HepG2 (cell line): ENCODE results near the gene SHROOM1. TPM values are rescaled to one million over a fixed set of nuclear protein-coding genes. Genes with fewer than 3 reads are reported as not detected.

Experiments
- ASH2L ChIP-seq: fragments of 300-600, 200-600 bp; sonication (generic); IDR thresholded peaks from 2 replicates; pipeline ENCODE4 v1.7.0; 2017; ENCODE audit warnings: low read depth, mild to moderate bottlenecking, moderate library complexity, mixed read lengths, low read length; ENCODE audit not compliant: insufficient read length
- ATF7 ChIP-seq, 2 experiments: fragments of 450-650 bp in 1 of 2; sonication (generic) in 1 of 2; formaldehyde crosslinking in 1 of 2; IDR thresholded peaks; 2 replicates each; pipeline versions ENCODE4 v1.4.0 to v1.6.1; 2016 to 2020; ENCODE audit warnings: antibody characterized with exemption in 1 of 2, mild to moderate bottlenecking in 1 of 2, missing genetic modification reagents in 1 of 2
- EHMT2 ChIP-seq: fragments of 200-600 bp; sonication (generic); IDR thresholded peaks from 2 replicates; pipeline ENCODE4 v1.7.0; 2017; ENCODE audit warnings: antibody characterized with exemption, low read depth, low read length, borderline replicate concordance
- FOSL2 ChIP-seq: sonication (generic); formaldehyde crosslinking; IDR thresholded peaks from 2 replicates; pipeline ENCODE4 v1.4.0; 2020; ENCODE audit warnings: missing genetic modification reagents
- FOXA3 ChIP-seq: IDR thresholded peaks from 2 replicates; pipeline ENCODE4 v1.6.1; 2016; ENCODE audit warnings: missing genetic modification reagents, missing compliant biosample characterization
- FOXK1 ChIP-seq: sonication (generic); formaldehyde crosslinking; IDR thresholded peaks from 2 replicates; pipeline ENCODE4 v1.4.0; 2020; ENCODE audit warnings: low read depth, missing genetic modification reagents, borderline replicate concordance
- HMGA1 ChIP-seq: sonication (generic); formaldehyde crosslinking; conservative IDR thresholded peaks from 2 replicates; pipeline ENCODE4 v1.4.0; 2020; ENCODE audit warnings: missing genetic modification reagents
- REXO4 ChIP-seq: sonication (generic); formaldehyde crosslinking; IDR thresholded peaks from 2 replicates; pipeline ENCODE4 v1.8.0; 2022; ENCODE audit warnings: missing genetic modification reagents, mild to moderate bottlenecking, borderline replicate concordance
- SATB2 ChIP-seq: sonication (generic); formaldehyde crosslinking; IDR thresholded peaks from 2 replicates; pipeline ENCODE4 v1.5.0; 2020; ENCODE audit warnings: missing genetic modification reagents
- TARDBP ChIP-seq: sonication (generic); formaldehyde crosslinking; IDR thresholded peaks from 2 replicates; pipeline ENCODE4 v1.8.0; 2022; ENCODE audit warnings: mild to moderate bottlenecking, missing genetic modification reagents
- ZFX ChIP-seq: sonication (generic); formaldehyde crosslinking; IDR thresholded peaks from 2 replicates; pipeline ENCODE4 v1.4.0; 2020; ENCODE audit warnings: mild to moderate bottlenecking, low read depth, missing genetic modification reagents, moderate library complexity
- ZNF180 ChIP-seq: sonication (generic); formaldehyde crosslinking; IDR thresholded peaks from 2 replicates; pipeline ENCODE4 v1.4.0; 2020; ENCODE audit warnings: low read depth, missing genetic modification reagents, borderline replicate concordance
- ZNF550 ChIP-seq: sonication (generic); formaldehyde crosslinking; IDR thresholded peaks from 2 replicates; pipeline ENCODE4 v1.4.0; 2020; ENCODE audit warnings: mild to moderate bottlenecking, missing genetic modification reagents, borderline replicate concordance
- ZNF747 ChIP-seq: sonication (generic); formaldehyde crosslinking; IDR thresholded peaks from 2 replicates; pipeline ENCODE4 v1.8.1; 2023; ENCODE audit warnings: missing genetic modification reagents, mild to moderate bottlenecking, borderline replicate concordance
- ZNF768 ChIP-seq: sonication (generic); formaldehyde crosslinking; IDR thresholded peaks from 2 replicates; pipeline ENCODE4 v1.4.0; 2020; ENCODE audit warnings: missing genetic modification reagents
- ZSCAN9 ChIP-seq: IDR thresholded peaks from 2 replicates; pipeline ENCODE4 v1.6.1; 2016; ENCODE audit warnings: borderline replicate concordance
- polyA plus RNA-seq, 8 experiments: library from polyadenylated mRNA; depleted of rRNA in 3 of 8; stranded (reverse) in 7 of 8; unstranded in 1 of 8; fragments of >200 nt; fragmentation: Illumina TruSeq in 4 of 8; extraction: Trizol in 4 of 8; gene quantifications; 2 replicates each; pipeline versions ENCODE4 v1.2.1 to v1.2.3, GENCODE V29; 2011 to 2016; ENCODE audit warnings: low read depth in 4 of 8, missing spikeins in 1 of 8, mixed read lengths in 1 of 8; ENCODE audit not compliant: insufficient read depth in 1 of 8
- total RNA-seq, 5 experiments: library from RNA; depleted of rRNA; stranded (reverse); fragments of >200 nt; fragmentation: Illumina TruSeq; extraction: Trizol; gene quantifications; 2 replicates each; pipeline ENCODE4 v1.2.3, GENCODE V29; 2016; ENCODE audit warnings: low read depth in 1 of 5
- TF ChIP-seq, protein P1 (sequence below): sonication (generic); formaldehyde crosslinking; IDR thresholded peaks from 2 replicates; pipeline ENCODE4 v1.4.0; 2020; ENCODE audit warnings: missing genetic modification reagents
- TF ChIP-seq, protein P2 (sequence below): sonication (generic); IDR thresholded peaks from 2 replicates; pipeline ENCODE4 v1.6.1; 2016; ENCODE audit warnings: low read depth, borderline replicate concordance
- TF ChIP-seq, protein P3 (sequence below): IDR thresholded peaks from 2 replicates; pipeline ENCODE4 v1.6.1; 2018; ENCODE audit warnings: missing genetic modification reagents, mild to moderate bottlenecking, missing compliant biosample characterization
- TF ChIP-seq, protein P4 (sequence below): IDR thresholded peaks from 2 replicates; pipeline ENCODE4 v1.6.1; 2016; ENCODE audit warnings: low read depth, borderline replicate concordance

Gene SHROOM1
- total and polyA plus RNA-seq, 2 of the 13 experiments (the other 11 are each of a cell fraction or from before 2014, with no cell fraction given) = 18.2 to 25.7 TPM

DNA sequence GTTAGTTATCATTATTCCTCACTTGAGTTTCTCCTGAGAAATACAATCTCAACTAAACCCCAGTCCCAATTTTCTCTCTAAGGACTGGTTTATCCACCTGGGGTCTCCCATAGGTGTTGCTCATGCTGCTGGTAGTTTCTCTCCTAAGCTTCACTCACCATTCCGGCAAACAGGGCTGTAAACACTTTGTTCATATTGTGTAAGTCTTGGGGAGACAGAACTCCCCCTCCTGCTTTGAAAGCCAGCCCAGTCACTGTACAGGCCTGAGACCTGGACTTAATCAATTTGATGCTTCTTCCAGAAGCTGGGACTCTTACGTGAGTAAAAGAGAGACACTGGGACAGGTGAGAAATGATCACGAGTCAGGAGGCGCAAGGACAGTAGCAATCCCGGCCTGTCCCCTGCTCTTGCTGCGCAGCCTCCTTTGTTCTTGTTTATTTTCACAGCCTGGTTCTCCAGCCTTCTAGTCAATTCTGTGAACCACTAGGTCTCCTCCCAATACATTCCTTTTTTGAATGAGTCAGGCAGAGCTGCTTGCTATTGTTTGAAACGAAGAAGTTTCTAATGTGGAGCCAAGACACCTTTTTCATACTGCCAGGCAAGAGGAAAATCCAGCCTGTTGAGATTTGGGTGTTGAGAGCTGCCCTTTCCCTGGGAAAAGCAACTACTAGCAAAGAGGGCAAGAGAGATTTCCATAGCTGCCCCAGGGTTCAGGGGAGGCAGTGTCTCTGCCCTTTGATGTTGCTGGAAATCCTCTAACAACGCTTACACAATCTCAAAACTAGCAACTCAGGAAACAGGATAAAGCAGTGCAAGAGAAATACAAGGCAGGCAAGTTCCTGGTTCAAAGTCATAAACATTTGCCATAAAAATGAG, 9.2 kb upstream of the SHROOM1 start (continued):
- no peak for TF ChIP-seq REXO4 (CRISPR knock-in tag)
- peak; percentile 14; the same call in 1 of the 2 replicates for TF ChIP-seq EHMT2
- TF ChIP-seq, protein P1, sequence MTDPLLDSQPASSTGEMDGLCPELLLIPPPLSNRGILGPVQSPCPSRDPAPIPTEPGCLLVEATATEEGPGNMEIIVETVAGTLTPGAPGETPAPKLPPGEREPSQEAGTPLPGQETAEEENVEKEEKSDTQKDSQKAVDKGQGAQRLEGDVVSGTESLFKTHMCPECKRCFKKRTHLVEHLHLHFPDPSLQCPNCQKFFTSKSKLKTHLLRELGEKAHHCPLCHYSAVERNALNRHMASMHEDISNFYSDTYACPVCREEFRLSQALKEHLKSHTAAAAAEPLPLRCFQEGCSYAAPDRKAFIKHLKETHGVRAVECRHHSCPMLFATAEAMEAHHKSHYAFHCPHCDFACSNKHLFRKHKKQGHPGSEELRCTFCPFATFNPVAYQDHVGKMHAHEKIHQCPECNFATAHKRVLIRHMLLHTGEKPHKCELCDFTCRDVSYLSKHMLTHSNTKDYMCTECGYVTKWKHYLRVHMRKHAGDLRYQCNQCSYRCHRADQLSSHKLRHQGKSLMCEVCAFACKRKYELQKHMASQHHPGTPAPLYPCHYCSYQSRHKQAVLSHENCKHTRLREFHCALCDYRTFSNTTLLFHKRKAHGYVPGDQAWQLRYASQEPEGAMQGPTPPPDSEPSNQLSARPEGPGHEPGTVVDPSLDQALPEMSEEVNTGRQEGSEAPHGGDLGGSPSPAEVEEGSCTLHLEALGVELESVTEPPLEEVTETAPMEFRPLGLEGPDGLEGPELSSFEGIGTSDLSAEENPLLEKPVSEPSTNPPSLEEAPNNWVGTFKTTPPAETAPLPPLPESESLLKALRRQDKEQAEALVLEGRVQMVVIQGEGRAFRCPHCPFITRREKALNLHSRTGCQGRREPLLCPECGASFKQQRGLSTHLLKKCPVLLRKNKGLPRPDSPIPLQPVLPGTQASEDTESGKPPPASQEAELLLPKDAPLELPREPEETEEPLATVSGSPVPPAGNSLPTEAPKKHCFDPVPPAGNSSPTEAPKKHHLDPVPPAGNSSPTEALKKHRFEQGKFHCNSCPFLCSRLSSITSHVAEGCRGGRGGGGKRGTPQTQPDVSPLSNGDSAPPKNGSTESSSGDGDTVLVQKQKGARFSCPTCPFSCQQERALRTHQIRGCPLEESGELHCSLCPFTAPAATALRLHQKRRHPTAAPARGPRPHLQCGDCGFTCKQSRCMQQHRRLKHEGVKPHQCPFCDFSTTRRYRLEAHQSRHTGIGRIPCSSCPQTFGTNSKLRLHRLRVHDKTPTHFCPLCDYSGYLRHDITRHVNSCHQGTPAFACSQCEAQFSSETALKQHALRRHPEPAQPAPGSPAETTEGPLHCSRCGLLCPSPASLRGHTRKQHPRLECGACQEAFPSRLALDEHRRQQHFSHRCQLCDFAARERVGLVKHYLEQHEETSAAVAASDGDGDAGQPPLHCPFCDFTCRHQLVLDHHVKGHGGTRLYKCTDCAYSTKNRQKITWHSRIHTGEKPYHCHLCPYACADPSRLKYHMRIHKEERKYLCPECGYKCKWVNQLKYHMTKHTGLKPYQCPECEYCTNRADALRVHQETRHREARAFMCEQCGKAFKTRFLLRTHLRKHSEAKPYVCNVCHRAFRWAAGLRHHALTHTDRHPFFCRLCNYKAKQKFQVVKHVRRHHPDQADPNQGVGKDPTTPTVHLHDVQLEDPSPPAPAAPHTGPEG = 0 out of 2 replicates have a peak, but pooled peaks have one; percentile 6
- 0 out of 2 replicates have a peak, but pooled peaks have one; percentile 17 for TF ChIP-seq ZNF747
- TF ChIP-seq FOXA3 (CRISPR knock-in tag) = peak; percentile 70
- peak; percentile 28; the same call in 1 of the 2 replicates for TF ChIP-seq FOXK1 (CRISPR knock-in tag)
- TF ChIP-seq ZNF550 (CRISPR knock-in tag) = no peak
- TF ChIP-seq, protein P2, sequence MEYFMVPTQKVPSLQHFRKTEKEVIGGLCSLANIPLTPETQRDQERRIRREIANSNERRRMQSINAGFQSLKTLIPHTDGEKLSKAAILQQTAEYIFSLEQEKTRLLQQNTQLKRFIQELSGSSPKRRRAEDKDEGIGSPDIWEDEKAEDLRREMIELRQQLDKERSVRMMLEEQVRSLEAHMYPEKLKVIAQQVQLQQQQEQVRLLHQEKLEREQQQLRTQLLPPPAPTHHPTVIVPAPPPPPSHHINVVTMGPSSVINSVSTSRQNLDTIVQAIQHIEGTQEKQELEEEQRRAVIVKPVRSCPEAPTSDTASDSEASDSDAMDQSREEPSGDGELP = no peak; the same call in 1 of the 2 replicates
- peak; percentile 56; the same call in 1 of the 2 replicates for TF ChIP-seq FOSL2 (CRISPR knock-in tag)
- TF ChIP-seq, protein P3, sequence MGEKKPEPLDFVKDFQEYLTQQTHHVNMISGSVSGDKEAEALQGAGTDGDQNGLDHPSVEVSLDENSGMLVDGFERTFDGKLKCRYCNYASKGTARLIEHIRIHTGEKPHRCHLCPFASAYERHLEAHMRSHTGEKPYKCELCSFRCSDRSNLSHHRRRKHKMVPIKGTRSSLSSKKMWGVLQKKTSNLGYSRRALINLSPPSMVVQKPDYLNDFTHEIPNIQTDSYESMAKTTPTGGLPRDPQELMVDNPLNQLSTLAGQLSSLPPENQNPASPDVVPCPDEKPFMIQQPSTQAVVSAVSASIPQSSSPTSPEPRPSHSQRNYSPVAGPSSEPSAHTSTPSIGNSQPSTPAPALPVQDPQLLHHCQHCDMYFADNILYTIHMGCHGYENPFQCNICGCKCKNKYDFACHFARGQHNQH (CRISPR knock-in tag) = peak; percentile 65; the same call in 1 of the 2 replicates
- TF ChIP-seq, protein P4, sequence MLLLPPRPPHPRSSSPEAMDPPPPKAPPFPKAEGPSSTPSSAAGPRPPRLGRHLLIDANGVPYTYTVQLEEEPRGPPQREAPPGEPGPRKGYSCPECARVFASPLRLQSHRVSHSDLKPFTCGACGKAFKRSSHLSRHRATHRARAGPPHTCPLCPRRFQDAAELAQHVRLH (CRISPR knock-in tag) = peak; percentile 47; the same call in 1 of the 2 replicates
- TF ChIP-seq SATB2 = peak; percentile 8; the same call in 1 of the 2 replicates
- TF ChIP-seq ZNF768 (CRISPR knock-in tag) = no peak
- TF ChIP-seq ATF7 (IDR thresholded peaks at IDR 0.05) = no peak
- no peak for TF ChIP-seq ATF7 (CRISPR knock-in tag; IDR thresholded peaks at IDR 0.05)
- peak; percentile 85 for TF ChIP-seq TARDBP (CRISPR knock-in tag)
- TF ChIP-seq ZNF180 = no peak
- peak; percentile 43 for TF ChIP-seq ZFX (CRISPR knock-in tag)
- TF ChIP-seq HMGA1 = no peak
- peak; percentile 92 for TF ChIP-seq ASH2L
- TF ChIP-seq ZSCAN9 = peak; percentile 86
